Endometrium (tissue), 2 donors: ENCODE data around the gene ZFYVE28.
"Not testable (repeated sequence)": the region's sequence is repeated elsewhere in the genome, so short reads cannot be mapped to it uniquely, and the experiment has no call there.

Experiments
- FAIRE-seq: peaks from 2 replicates; lab custom pipeline; 2012; peaks lifted over from hg19 to GRCh38; lab: Jason Lieb, UNC
- donor health status: control.
- donor health status: control.

The ZFYVE28 gene

GRCh38 chr4:2287594-2287915 lies 130.9 kb downstream of the ZFYVE28 start:
- FAIRE-seq, result no peak

DNA sequence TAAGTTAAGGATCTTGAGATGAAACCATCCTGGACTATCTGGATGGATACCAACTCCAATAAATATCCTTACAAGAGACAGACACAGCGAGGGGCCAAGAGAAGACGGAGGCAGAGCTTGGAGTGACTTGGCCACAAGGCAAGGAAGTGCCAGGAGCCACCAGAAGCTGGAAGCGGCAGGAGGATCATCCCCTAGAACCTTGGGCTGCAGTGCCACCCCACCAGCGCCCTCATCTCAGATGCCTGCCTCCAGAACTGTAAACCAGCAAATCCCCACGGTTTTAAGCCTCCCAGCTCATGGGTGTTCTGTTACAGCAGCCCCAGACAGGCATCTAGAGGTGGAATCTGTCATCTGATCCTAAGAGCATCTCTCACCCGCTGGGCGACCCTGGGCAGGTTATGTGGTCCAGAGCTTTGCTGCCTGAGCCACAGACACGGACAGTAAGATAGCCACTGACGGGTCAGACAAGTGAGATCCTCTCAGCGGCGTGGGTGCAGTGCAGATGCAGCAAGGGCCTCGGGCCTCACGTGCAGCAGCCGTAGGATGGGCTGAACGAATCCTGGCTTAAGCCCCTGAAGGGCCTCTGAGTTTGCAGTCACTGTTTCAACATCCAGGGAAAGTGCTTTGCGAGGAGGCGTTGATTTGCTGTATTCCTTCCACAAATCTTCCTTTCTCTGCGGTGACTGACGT lies 131.4 kb downstream of the ZFYVE28 start:
- no peak for FAIRE-seq

DNA sequence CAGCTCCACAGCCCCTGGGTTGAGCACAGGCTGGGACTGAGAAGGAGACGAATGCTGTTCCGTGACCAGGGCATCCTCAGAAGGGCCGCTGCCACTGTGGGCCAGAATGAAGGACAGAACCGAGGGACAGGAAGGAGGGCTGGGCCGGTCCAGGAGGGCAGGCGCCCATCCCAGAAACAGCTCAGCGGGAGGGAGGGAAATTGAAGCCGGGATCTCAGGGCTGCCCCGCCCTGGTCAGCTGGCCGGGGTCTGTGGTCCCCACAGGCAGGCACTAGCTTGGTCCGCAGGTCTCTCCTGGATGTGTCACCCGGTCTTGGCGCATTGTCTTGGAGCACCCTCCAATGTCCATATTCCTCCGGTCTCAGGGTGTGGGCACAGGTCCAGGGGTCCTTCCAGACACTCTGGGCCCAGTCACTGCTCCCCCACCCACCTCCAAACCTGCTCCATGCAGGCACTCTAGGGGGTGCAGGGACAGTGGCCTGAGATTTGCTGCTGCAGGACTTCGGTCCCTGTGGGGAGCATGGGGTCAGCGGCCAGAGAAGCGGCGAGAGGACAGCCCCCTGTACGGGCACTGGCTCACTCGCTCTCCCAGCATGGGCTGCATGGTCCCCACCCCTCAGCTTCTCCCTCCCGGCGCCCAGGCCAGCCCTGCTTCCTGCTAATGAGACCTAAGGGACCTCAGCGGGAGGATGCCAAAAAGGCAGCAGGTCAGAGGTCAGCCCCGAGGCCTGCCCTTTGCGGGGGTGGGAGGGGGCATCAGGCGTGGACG lies 132.6 kb downstream of the ZFYVE28 start:
- no peak for FAIRE-seq

DNA sequence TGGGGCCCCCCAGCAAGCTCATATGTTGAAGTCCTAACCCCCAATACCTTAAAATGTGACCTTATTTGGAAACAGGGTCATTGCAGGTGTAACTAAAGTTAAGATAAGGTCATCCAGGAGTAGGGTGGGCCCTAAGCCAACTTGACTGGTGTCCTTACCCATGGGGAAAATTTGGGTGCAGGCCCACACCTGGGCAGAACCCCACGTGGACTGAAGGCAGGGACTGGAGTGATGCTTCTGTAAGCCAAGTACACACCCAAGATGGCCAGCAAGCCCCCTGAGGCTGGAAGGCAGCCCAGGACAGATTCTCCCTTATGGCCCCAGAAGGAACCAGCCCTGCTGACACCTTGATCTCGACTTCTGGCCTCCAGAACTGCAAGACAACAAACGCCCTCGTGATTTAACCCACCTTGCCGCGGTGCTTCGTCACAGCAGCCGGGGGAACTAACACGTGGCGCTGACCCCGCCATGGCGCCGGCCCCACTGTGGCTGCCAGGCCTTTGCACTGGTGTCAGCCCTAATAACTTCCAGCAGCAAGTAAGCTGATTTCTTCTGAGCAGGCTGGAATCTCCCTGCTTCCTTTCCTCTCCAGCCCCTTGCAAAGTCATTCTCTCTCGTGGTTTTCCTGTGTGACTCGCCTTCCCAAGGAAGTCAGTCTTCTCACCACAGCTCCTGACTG lies 133.4 kb downstream of the ZFYVE28 start:
- no peak for FAIRE-seq

- FAIRE-seq, result no peak
These were observed 134.1 kb downstream of the ZFYVE28 start for GRCh38 chr4:2284161-2284933.

DNA sequence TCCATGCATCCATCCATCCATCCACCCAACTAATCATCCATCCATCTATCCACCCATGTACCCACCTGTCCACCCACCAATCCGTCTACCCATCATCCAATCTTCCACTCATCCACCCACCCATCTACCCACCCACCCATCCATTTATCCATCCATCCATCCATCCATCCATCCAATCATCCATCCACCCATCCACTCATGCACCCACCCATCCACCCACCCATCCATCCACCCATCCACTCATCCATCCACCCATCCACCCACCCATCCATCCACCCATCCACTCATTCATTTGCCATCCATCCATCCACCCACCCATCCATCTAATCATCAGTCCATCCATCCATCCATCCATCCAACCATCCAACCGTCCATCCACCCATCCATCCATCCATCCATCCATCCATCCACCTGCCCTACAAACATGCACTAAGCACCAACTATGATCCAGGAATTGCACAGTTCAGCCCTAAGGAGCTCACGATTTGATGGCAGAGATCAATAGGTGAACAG lies 135.2 kb downstream of the ZFYVE28 start:
- FAIRE-seq, result no peak

- no peak for FAIRE-seq
These were observed 136.7 kb downstream of the ZFYVE28 start for GRCh38 chr4:2281575-2282343.

DNA sequence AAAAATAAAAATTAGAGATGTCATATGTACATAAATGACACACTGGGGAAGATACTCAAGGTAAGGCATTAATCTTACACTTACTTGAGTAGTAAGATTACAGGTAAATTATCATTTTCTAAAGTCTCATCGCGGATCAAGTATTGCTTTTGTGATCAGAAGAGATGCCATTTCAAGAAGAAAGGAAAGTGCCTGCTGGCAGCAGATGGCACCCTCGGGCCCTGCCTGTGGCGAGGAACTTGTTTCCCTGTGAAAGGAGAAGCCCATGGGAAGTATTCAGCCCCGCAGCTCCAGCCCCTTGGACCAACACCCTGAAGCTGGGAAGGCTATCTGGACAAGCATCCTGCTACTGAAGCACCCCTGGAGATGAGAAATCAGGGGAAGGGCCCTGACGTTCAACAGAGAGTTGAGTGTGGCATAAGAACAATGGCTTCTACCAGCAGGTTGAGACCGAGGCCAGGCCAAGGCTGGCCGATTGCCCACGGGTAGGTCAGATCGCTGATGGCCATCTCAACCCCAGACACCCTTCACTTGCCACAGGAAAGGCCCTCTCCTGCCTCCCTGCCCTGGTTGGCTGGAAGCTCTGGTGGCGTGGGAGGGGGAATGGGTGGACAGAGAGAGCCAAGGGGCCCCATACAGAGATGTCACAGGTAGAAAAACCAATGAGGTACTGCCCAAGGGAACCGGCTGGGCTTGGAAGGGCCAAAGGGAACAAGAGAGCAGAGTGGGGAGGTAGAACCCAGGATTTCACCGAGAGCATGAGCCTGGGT lies 137.7 kb downstream of the ZFYVE28 start:
- no peak for FAIRE-seq

- no peak for FAIRE-seq
These were observed 140.5 kb downstream of the ZFYVE28 start for GRCh38 chr4:2277956-2278355.

- FAIRE-seq, result no peak
These were observed 141.7 kb downstream of the ZFYVE28 start for GRCh38 chr4:2276581-2277325.

GRCh38 chr4:2275546-2276251 lies 142.7 kb downstream of the ZFYVE28 start:
- no peak for FAIRE-seq

DNA sequence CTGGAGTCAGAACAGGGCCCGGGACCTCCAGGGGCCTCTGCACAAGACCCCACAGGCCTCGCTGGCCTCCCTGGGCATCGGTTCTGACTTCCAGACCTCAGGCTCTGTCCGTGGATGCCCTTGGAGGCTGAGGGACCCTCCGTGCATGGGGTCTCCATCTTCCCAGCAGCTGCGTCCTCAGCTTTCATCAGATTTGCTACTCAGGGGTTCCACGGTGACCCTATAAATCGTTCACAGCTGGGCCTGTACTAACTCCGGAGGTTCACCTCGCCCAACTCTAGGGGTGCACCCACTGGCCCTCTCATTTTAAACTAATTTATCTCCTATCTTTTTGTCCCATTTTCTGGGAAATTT lies 143.4 kb downstream of the ZFYVE28 start:
- not testable (repeated sequence) for FAIRE-seq

DNA sequence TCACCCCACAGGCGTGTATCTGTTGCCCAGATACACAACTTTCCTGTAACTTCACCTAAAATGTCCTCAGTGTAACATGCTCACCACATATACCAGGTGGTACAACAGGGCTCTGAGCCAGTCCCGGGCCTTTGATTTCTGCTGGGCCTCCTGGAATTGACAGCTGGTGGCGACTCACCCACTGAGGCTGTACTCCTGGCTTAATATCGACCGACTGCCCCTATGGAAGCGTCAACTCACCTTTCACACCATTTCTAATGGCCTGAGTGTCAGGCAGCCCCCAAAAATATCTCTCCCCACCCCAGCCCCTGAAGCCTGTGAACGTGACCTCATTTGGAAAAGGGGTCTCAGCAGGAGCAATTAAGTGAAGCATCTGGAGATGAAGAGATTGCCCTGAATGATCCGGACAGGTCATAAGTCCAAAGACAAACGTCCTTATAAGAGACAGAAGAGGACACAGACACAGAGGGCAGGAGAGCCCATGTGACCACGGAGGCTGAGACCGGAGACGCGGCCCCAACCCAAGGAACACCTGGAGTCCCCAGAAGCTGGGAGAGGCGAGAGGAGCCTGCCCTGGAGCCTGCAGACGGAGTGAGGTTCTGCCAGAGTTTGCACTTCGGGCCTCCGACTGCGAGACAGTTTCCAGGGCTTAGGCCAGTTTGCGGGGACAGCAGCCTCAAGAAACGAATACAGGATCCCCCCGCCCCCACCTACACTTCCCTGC lies 144.0 kb downstream of the ZFYVE28 start:
- no peak for FAIRE-seq

DNA sequence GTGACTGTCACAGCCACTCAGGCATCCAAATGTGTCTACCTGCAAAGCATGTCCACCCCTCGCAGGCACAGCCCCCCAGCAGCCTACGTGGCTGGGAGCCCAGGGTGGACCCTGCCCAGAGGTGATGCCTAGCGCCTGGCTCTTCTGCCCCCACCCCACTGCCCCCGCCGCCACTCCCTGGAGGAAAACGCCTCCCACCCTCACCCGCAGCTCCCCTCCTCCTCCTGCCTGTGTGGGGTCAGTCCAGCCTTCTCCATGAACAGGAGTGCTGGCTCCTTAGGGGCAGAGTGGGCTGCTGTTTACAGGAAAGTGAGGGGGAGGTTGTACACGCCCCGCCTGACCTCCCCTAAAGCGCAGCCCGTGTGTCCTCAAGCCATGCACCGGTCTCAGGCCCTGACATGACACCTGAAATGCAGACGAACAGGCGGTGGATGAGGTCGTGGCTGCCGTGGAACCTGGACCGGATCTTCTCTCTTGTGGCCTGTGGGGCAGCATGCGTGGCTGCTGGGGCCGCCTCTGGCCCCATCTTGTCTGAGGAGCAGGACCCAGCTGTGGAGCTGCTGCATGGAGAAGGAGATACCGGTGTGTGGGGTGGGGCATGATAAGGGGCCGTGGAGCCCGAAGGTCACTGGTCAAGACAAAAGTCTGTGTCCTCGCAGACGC lies 144.7 kb downstream of the ZFYVE28 start:
- FAIRE-seq, result no peak

GRCh38 chr4:2273221-2273620 lies 145.2 kb downstream of the ZFYVE28 start:
- FAIRE-seq, result no peak

DNA sequence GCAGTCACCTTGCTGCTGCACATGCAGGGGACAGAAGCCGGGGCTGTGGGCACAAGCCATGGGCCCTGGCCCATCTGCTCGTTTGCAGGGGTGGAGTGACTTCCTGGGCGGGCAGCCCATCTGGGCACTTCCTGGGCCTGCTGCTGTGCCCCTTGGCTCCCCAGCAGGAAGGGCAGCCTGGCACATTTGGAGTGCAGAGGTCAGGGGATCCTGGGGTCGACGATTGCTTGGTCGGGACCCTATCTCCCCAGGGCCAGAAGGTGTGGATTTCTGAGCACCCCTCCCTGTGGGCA lies 145.7 kb downstream of the ZFYVE28 start:
- no peak for FAIRE-seq

GRCh38 chr4:2272026-2272827 lies 146.2 kb downstream of the ZFYVE28 start:
- FAIRE-seq, result no peak
